GM23338 (cell line): ENCODE measurements around the gene TBCD. TPM values are rescaled to one million over a fixed set of nuclear protein-coding genes. Genes with fewer than 3 reads are reported as not detected.

Source experiments
- ATAC-seq: fragments of 200-7000 bp; cut with Tn5 transposase; 3 replicates; pipeline ENCODE4 v1.9.1; 2020
- DNase-seq: peaks from one replicate; pipeline ENCODE4 v3.0.0-alpha.2; 2015; ENCODE audit warnings: low spot score
- H2AFZ ChIP-seq: fragments of 200-600 bp; sonication (generic); 2 replicates; pipeline ENCODE4 v1.8.0; 2016; ENCODE audit warnings: antibody characterized with exemption, mild to moderate bottlenecking, moderate library complexity
- H3F3A ChIP-seq: fragments of 200-600 bp; sonication (generic); replicated peaks from 2 replicates; pipeline ENCODE4 v1.8.0; 2017; ENCODE audit warnings: antibody characterized with exemption, mixed run types, low read depth
- H3K27ac ChIP-seq: fragments of 200-600 bp; sonication (generic); 2 replicates; pipeline ENCODE4 v1.6.1; 2016; ENCODE audit warnings: low read depth
- H3K27me3 ChIP-seq: fragments of 200-600 bp; sonication (generic); 2 replicates; pipeline ENCODE4 v1.8.0; 2016; ENCODE audit warnings: mild to moderate bottlenecking, mixed run types, moderate library complexity; ENCODE audit not compliant: insufficient read depth
- H3K36me3 ChIP-seq: fragments of 200-600 bp; sonication (generic); 2 replicates; pipeline ENCODE4 v1.8.0; 2016; ENCODE audit warnings: mild to moderate bottlenecking; ENCODE audit not compliant: insufficient read depth
- H3K4me1 ChIP-seq: fragments of 200-600 bp; sonication (generic); 2 replicates; pipeline ENCODE4 v1.8.0; 2016; ENCODE audit warnings: mild to moderate bottlenecking, moderate library complexity; ENCODE audit not compliant: insufficient read depth
- H3K4me2 ChIP-seq: fragments of 200-600 bp; sonication (generic); 2 replicates; pipeline ENCODE4 v1.7.1; 2017; ENCODE audit warnings: mixed run types
- H3K4me3 ChIP-seq: fragments of 200-600 bp; sonication (generic); 2 replicates; pipeline ENCODE4 v1.6.1; 2016; ENCODE audit warnings: mixed run types
- H3K79me2 ChIP-seq: fragments of 200-600 bp; sonication (generic); replicated peaks from 2 replicates; pipeline ENCODE4 v1.8.0; 2017; ENCODE audit warnings: mild to moderate bottlenecking; ENCODE audit not compliant: insufficient read depth
- H3K9me2 ChIP-seq: fragments of 200-600 bp; sonication (generic); 2 replicates; pipeline ENCODE4 v1.8.0; 2017; ENCODE audit not compliant: insufficient read depth
- H4K20me1 ChIP-seq: fragments of 200-600 bp; sonication (generic); replicated peaks from 2 replicates; pipeline ENCODE4 v1.8.0; 2017; ENCODE audit warnings: mild to moderate bottlenecking; ENCODE audit not compliant: insufficient read depth
- H3K27ac Mint-ChIP-seq: 2 replicates; pipeline ENCODE4 v1.8.0; 2020; ENCODE audit warnings: inconsistent platforms, mild to moderate bottlenecking, moderate library complexity, mixed read lengths
- H3K27me3 Mint-ChIP-seq: 3 replicates; pipeline ENCODE4 v1.8.0; 2022; ENCODE audit warnings: low read depth, mild to moderate bottlenecking, moderate library complexity, mixed read lengths, inconsistent platforms; ENCODE audit not compliant: insufficient read depth, poor library complexity
- H3K36me3 Mint-ChIP-seq: 3 replicates; pipeline ENCODE4 v1.8.0; 2021; ENCODE audit warnings: low read depth, mild to moderate bottlenecking, inconsistent platforms, moderate library complexity, mixed read lengths
- H3K4me1 Mint-ChIP-seq: 3 replicates; pipeline ENCODE4 v1.8.0; 2020; ENCODE audit warnings: mild to moderate bottlenecking, inconsistent platforms, mixed read lengths
- H3K4me3 Mint-ChIP-seq: 3 replicates; pipeline ENCODE4 v1.8.0; 2021; ENCODE audit warnings: moderate library complexity, mild to moderate bottlenecking, inconsistent platforms, mixed read lengths
- H3K9me3 Mint-ChIP-seq: 3 replicates; pipeline ENCODE4 v1.8.0; 2020; ENCODE audit warnings: moderate library complexity, mild to moderate bottlenecking, inconsistent platforms, mixed read lengths
- CREB1 ChIP-seq: fragments of 250-450 bp; sonication (Bioruptor Pico); IDR thresholded peaks from 2 replicates; pipeline ENCODE4 v1.5.0; 2020; ENCODE audit warnings: low read depth, mild to moderate bottlenecking, moderate library complexity
- CTCF ChIP-seq, 2 experiments: fragments of 200-600 bp in 1 of 2; sonication (generic) in 1 of 2; conservative IDR thresholded peaks; 2 replicates each; pipeline versions ENCODE4 v1.5.1 to v1.6.1; 2016 to 2017; ENCODE audit warnings: antibody characterized with exemption in 2 of 2, low read depth in 2 of 2, mild to moderate bottlenecking in 2 of 2, moderate library complexity in 1 of 2
- ETS1 ChIP-seq: IDR thresholded peaks from 2 replicates; pipeline ENCODE4 v1.6.1; 2016; ENCODE audit warnings: antibody characterized with exemption
- EZH2 ChIP-seq: fragments of 200-600 bp; sonication (generic); IDR thresholded peaks from one replicate; pipeline ENCODE4 v1.8.0; 2017; ENCODE audit warnings: antibody characterized with exemption, mild to moderate bottlenecking, low read depth; ENCODE audit not compliant: unreplicated experiment
- EZH2phosphoT487 ChIP-seq: fragments of 200-600 bp; sonication (generic); IDR thresholded peaks from one replicate; pipeline ENCODE4 v1.8.1; 2018; ENCODE audit warnings: antibody characterized with exemption; ENCODE audit not compliant: unreplicated experiment
- JUNB ChIP-seq: IDR thresholded peaks from one replicate; pipeline ENCODE4 v1.6.1; 2016; ENCODE audit warnings: antibody characterized with exemption; ENCODE audit not compliant: unreplicated experiment
- NANOG ChIP-seq: IDR thresholded peaks from 2 replicates; pipeline ENCODE4 v1.6.1; 2016; ENCODE audit warnings: antibody characterized with exemption, borderline replicate concordance
- POLR2AphosphoS5 ChIP-seq: IDR thresholded peaks from 2 replicates; pipeline ENCODE4 v1.6.1; 2016; ENCODE audit warnings: antibody characterized with exemption, low read depth
- REST ChIP-seq: IDR thresholded peaks from one replicate; pipeline ENCODE4 v1.6.1; 2018; ENCODE audit warnings: antibody characterized with exemption; ENCODE audit not compliant: unreplicated experiment
- STAT1 ChIP-seq: IDR thresholded peaks from one replicate; pipeline ENCODE4 v1.6.1; 2016; ENCODE audit warnings: antibody characterized with exemption; ENCODE audit not compliant: unreplicated experiment
- ZNF114 ChIP-seq: fragments of 250-450 bp; sonication (Bioruptor Pico); IDR thresholded peaks from 2 replicates; pipeline ENCODE4 v1.5.0; 2020; ENCODE audit warnings: mild to moderate bottlenecking, moderate library complexity
- ZNF331 ChIP-seq: fragments of 250-450 bp; sonication (Bioruptor Pico); IDR thresholded peaks from 2 replicates; pipeline ENCODE4 v1.5.0; 2020; ENCODE audit warnings: low read depth, mild to moderate bottlenecking, moderate library complexity
- ZNF462 ChIP-seq: fragments of 250-450 bp; sonication (Bioruptor Pico); IDR thresholded peaks from 2 replicates; pipeline ENCODE4 v1.5.0; 2020; ENCODE audit warnings: mild to moderate bottlenecking, moderate library complexity
- polyA plus RNA-seq: library from polyadenylated mRNA; unstranded; fragments of >200 nt; fragmentation: Nextera tagmentation; extraction: Ambion mirVana; gene quantifications from 2 replicates; pipeline ENCODE4 v1.2.1, GENCODE V29; 2016
- total RNA-seq: library from RNA; depleted of rRNA; stranded (reverse); fragments of >200 nt; shearing (Covaris generic); gene quantifications from 2 replicates; pipeline ENCODE4 v1.2.3, GENCODE V29; 2014

Gene TBCD
- total and polyA plus RNA-seq, 2 experiments from 2014 or later = 75.0 to 116 TPM

- H3K36me3 ChIP-seq = no peaks in the 10 kb centered on the region
- H3F3A ChIP-seq = no peaks in the 10 kb centered on the region
- TF ChIP-seq JUNB (no peak), EZH2phosphoT487 (no peak), ETS1 (no peak), STAT1 (no peak), EZH2 (no peak), CREB1 (CRISPR knock-in tag) (no peak), REST (no peak), POLR2AphosphoS5 (no peak), ZNF462 (CRISPR knock-in tag) (no peak), ZNF331 (no peak), CTCF (conservative IDR thresholded peaks at IDR 0.05; ENCODE audit: low read depth in 2 of 2) (no peak), NANOG (no peak), ZNF114 (no peak)
- Mint-ChIP-seq H3K4me1 (peaks cover 26% of the 10 kb centered on the region), H3K36me3 (peaks cover 4% of the 10 kb centered on the region; the same call in 2 of the 3 replicates), H3K9me3 (no peaks in the 10 kb centered on the region; the same call in 2 of the 3 replicates), H3K4me3 (no peak overlapping the region), H3K27me3 (peaks cover 8% of the 10 kb centered on the region), H3K27ac (no peak overlapping the region)
- no peaks in the 10 kb centered on the region for H4K20me1 ChIP-seq
- peaks cover 14% of the 10 kb centered on the region; the same call in 1 of the 2 replicates for H3K4me1 ChIP-seq
- H3K27ac ChIP-seq = no peak overlapping the region
- no peaks in the 10 kb centered on the region for H3K9me2 ChIP-seq
- no peaks in the 10 kb centered on the region for H3K79me2 ChIP-seq
- DNase-seq (no peak), ATAC-seq (no peak)
- no peak overlapping the region for H3K4me2 ChIP-seq
- H3K4me3 ChIP-seq = no peak overlapping the region
- no peak overlapping the region for H2AFZ ChIP-seq
- no peaks in the 10 kb centered on the region for H3K27me3 ChIP-seq
These were observed 231.8 kb downstream of the TBCD start for GRCh38 chr17:82983510-82984248.
